Gastrocnemius medialis (tissue), 4 donors: ENCODE measurements around the gene ZC3H12A. TPM values are rescaled to one million over a fixed set of nuclear protein-coding genes. Genes with fewer than 3 reads are reported as not detected.

Experiments
- ATAC-seq, 2 donors: fragments of 150-250 bp; one replicate each; pipeline ENCODE4 v1.9.1; 2016
- DNase-seq, 2 donors: peaks; one replicate each; pipeline ENCODE4 v3.0.0-alpha.2; 2019
- H3K27ac ChIP-seq, 4 donors: fragments of 200-600 bp; sonication (generic); 1 replicate in 1 of 4; 2 replicates in 3 of 4; pipeline ENCODE4 v1.5.1; 2016 to 2018; ENCODE audit warnings: mild to moderate bottlenecking in 2 of 4, moderate library complexity in 1 of 4
- H3K27me3 ChIP-seq, 3 donors: fragments of 200-600 bp; sonication (generic) in 2 of 3; 1 replicate in 1 of 3; 2 replicates in 2 of 3; pipeline versions ENCODE4 v1.5.1 to v1.6.0; 2016 to 2019; ENCODE audit warnings: mild to moderate bottlenecking in 1 of 3, moderate library complexity in 1 of 3
- H3K36me3 ChIP-seq, 2 donors: fragments of 200-600 bp; sonication (generic) in 1 of 2; one replicate each; pipeline ENCODE4 v1.5.1; 2017 to 2018
- H3K4me1 ChIP-seq, 2 donors: fragments of 200-600 bp; sonication (generic) in 1 of 2; one replicate each; pipeline ENCODE4 v1.5.1; 2016 to 2017; ENCODE audit warnings: mild to moderate bottlenecking in 2 of 2
- H3K4me3 ChIP-seq, 4 donors: fragments of 200-600 bp; sonication (generic) in 3 of 4; 1 replicate in 1 of 4; 2 replicates in 3 of 4; pipeline ENCODE4 v1.5.1; 2016 to 2019; ENCODE audit warnings: mild to moderate bottlenecking in 2 of 4
- H3K9me3 ChIP-seq, 3 donors: fragments of 200-600 bp; sonication (generic) in 2 of 3; 1 replicate in 1 of 3; 2 replicates in 2 of 3; pipeline ENCODE4 v1.5.1; 2016 to 2019
- CTCF ChIP-seq, 5 experiments: fragments of 450-650 bp in 3 of 5; fragments of 200-600 bp in 2 of 5; sonication (generic) in 2 of 5; IDR thresholded peaks in 4 of 5; conservative IDR thresholded peaks in 1 of 5; 1 replicate in 4 of 5; 2 replicates in 1 of 5; pipeline ENCODE4 v1.5.1; 2016 to 2019; ENCODE audit warnings: antibody characterized with exemption in 5 of 5, mild to moderate bottlenecking in 3 of 5, moderate library complexity in 3 of 5
- POLR2A ChIP-seq, 2 donors: fragments of 450-650 bp; IDR thresholded peaks; one replicate each; pipeline ENCODE4 v1.6.1; 2017; ENCODE audit warnings: antibody characterized with exemption in 2 of 2, mild to moderate bottlenecking in 2 of 2, moderate library complexity in 2 of 2
- in situ Hi-C, 4 donors: fragments of 200-750 bp; cut with MboI; loops; one replicate each; pipeline versions ENCODE4 v1.15.0 to v1.8.0; 2017; ENCODE audit warnings: low sequenced_read_pairs in 4 of 4
- intact Hi-C: fragments of 100-400 bp; cut with DNase I; formaldehyde crosslinking; loops from one replicate; pipeline ENCODE4 v1.15.1; 2023; ENCODE audit warnings: low total_unique reads
- total RNA-seq, 4 donors: library from RNA; depleted of rRNA; stranded (reverse); fragments of >200 nt; gene quantifications; one replicate each; pipeline versions ENCODE4 v1.1.0 to v1.2.3, GENCODE V29; 2016

Gene ZC3H12A
- total RNA-seq, 4 donors from 2014 or later: 5.3 to 27.1 (median 8.6) TPM

GRCh38 chr1:37432716-37433115 lies 41.7 kb upstream of the ZC3H12A start:
- Histone ChIP-seq H3K4me1 (no peaks in the 10 kb centered on the region), H3K27ac (no peak overlapping the region), H3K4me3 (no peak overlapping the region), H3K36me3 (no peaks in the 10 kb centered on the region), H3K9me3 (no peaks in the 10 kb centered on the region), H3K27me3 (peaks cover 0 to 19% (median 12%) of the 10 kb centered on the region in 3 donors)
- DNase-seq (no peak), ATAC-seq (no peak)
- TF ChIP-seq CTCF (IDR thresholded peaks at IDR 0.05 in 4 of 5, conservative IDR thresholded peaks at IDR 0.05 in 1 of 5) (no peak), POLR2A (IDR thresholded peaks at IDR 0.05) (no peak)
- intact Hi-C loops (loop anchor here (5.0 kb wide), 1 partner anchor 915 kb away; no protein-coding TSS in a partner anchor), in situ Hi-C loops (loop anchor here (10.0 to 25.0 kb wide), 4 partner anchors 720 to 870 kb away; no protein-coding TSS in a partner anchor)

DNA sequence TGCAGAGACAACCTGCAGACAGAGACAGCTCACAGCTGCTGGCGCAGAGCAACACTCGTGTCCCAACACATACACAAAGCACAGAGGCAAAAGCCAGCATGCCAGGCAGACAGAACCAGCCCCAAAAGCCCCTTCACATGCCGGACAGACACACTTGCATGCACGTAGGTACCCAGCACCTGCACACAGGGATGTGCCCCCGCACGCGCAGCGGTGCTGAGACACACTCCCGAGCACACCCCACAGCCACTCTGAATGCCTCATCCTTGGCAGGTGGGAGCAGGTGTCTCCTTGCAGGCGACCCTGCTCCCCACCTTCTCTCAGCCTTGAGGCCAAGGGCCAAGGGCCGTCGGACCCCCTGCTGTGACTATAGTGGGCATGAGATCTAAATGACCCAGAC lies 41.2 kb upstream of the ZC3H12A start:
- Histone ChIP-seq H3K36me3 (no peaks in the 10 kb centered on the region), H3K27me3 (peaks cover 0 to 19% (median 9%) of the 10 kb centered on the region in 3 donors)
- in situ Hi-C loops: loop anchor here (10.0 to 25.0 kb wide), 4 partner anchors 721 to 871 kb away; no protein-coding TSS in a partner anchor

DNA sequence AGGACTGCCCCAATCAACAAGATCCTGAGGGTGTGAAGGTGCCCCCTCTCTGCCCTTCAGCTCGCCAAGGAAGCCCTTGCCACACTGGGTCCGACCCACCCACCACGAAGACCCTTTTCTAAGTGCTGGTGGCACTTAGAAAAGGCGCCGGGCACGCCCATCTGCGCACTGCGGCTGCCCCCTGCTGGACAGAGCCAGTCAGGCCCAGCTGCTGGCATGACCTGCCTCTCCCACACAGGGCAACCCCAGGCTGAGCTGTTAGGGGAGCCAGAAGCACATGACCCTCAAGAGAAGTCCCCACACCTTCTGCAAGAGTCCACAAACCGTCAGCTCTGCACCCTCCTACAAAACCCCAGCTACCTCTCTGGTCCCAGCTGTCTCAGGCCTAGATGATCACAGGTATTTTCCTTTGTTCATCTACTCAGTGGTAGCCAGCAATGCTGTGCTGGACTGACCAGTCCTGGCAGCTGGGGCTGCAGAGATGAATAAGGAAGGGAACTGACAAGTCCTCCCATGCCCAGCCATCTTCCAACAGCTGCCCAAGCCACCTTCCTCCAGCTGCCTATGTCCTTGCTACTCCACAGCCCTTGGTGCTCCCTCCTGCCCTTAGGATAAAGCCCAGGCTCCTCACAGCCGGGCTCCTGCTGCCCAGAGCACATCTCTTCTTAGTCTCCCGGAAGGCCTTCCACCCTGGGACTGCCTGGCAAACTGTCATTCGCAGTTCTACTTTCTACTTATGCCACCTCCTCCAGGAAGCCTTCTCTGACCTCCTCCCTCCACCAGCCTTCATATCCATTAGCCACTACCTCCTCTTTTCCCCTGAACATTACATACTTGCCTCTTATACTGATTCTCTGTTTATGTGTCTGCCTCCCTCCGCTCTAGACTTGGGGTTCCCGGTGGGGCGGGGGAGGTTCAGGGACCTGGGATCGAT lies 39.8 kb upstream of the ZC3H12A start:
- TF ChIP-seq CTCF (IDR thresholded peaks at IDR 0.05 in 4 of 5, conservative IDR thresholded peaks at IDR 0.05 in 1 of 5) (peak; percentile 78 to 90 (median 86)), POLR2A (IDR thresholded peaks at IDR 0.05) (no peak)
- intact Hi-C loops: loop anchor here (1.0 to 5.0 kb wide), 2 partner anchors 859 to 917 kb away; no protein-coding TSS in a partner anchor
- Histone ChIP-seq H3K4me1 (no peaks in the 10 kb centered on the region), H3K27me3 (peaks cover 0 to 18% (median 13%) of the 10 kb centered on the region in 3 donors), H3K36me3 (no peaks in the 10 kb centered on the region), H3K9me3 (no peaks in the 10 kb centered on the region), H3K4me3 (no peak overlapping the region), H3K27ac (no peak overlapping the region)
- in situ Hi-C loops: loop anchor here (5.0 to 25.0 kb wide), 5 partner anchors 722 to 872 kb away; no protein-coding TSS in a partner anchor
- ATAC-seq (peak; percentile 23 to 71), DNase-seq (peak; percentile 8 to 37)

More for the DNA sequence above, 41.2 kb upstream of the ZC3H12A start:
- Histone ChIP-seq H3K9me3 (no peaks in the 10 kb centered on the region), H3K4me1 (no peaks in the 10 kb centered on the region), H3K4me3 (no peak overlapping the region), H3K27ac (no peak overlapping the region)
- TF ChIP-seq POLR2A (IDR thresholded peaks at IDR 0.05): no peak
- no peak for TF ChIP-seq CTCF (IDR thresholded peaks at IDR 0.05 in 4 of 5, conservative IDR thresholded peaks at IDR 0.05 in 1 of 5)
- ATAC-seq (no peak), DNase-seq (no peak)
- intact Hi-C loops: loop anchor here (5.0 kb wide), 1 partner anchor 916 kb away; no protein-coding TSS in a partner anchor

- Histone ChIP-seq H3K36me3 (no peaks in the 10 kb centered on the region), H3K9me3 (no peaks in the 10 kb centered on the region), H3K27ac (no peak overlapping the region), H3K4me3 (no peak overlapping the region), H3K27me3 (peaks cover 0 to 12% (median 7%) of the 10 kb centered on the region in 3 donors), H3K4me1 (no peaks in the 10 kb centered on the region)
- ATAC-seq: no peak
- intact Hi-C loops: no loop called here
- DNase-seq: no peak
- in situ Hi-C loops: loop anchor here (5.0 to 25.0 kb wide), 5 partner anchors 725 to 875 kb away; no protein-coding TSS in a partner anchor
- no peak for TF ChIP-seq CTCF (IDR thresholded peaks at IDR 0.05 in 4 of 5, conservative IDR thresholded peaks at IDR 0.05 in 1 of 5)
- no peak for TF ChIP-seq POLR2A (IDR thresholded peaks at IDR 0.05)
Observed at GRCh38 chr1:37437087-37437486, 37.3 kb upstream of the ZC3H12A start.
